H7 (cell line): ENCODE data around the gene MYBBP1A. TPM values are rescaled to one million over a fixed set of nuclear protein-coding genes. Genes with fewer than 3 reads are reported as not detected.
A peak's percentile ranks its signal among the peaks of the same experiment; 100 is the strongest.

Source experiments
- DNase-seq: peaks from one replicate; pipeline ENCODE4 v3.0.0; 2012
- H3K27me3 ChIP-seq: 2 replicates; pipeline ENCODE4 v1.6.0; 2011; ENCODE audit warnings: mild to moderate bottlenecking, low read length; ENCODE audit not compliant: control insufficient read depth, insufficient read depth
- H3K36me3 ChIP-seq: replicated peaks from 2 replicates; pipeline ENCODE4 v1.5.1; 2011; ENCODE audit warnings: low read length; ENCODE audit not compliant: control insufficient read depth, insufficient read depth
- H3K4me3 ChIP-seq: 2 replicates; pipeline ENCODE4 v1.5.1; 2011; ENCODE audit warnings: low read depth, mild to moderate bottlenecking, control low read depth, low read length, moderate library complexity; ENCODE audit not compliant: insufficient read depth
- total RNA-seq: library from RNA; depleted of rRNA; stranded (reverse); fragments of >200 nt; shearing (Covaris generic); gene quantifications from 2 replicates; pipeline ENCODE4 v1.2.3, GENCODE V29; 2014

MYBBP1A gene
- total RNA-seq, 1 experiment from 2014 or later: 149 TPM

DNA sequence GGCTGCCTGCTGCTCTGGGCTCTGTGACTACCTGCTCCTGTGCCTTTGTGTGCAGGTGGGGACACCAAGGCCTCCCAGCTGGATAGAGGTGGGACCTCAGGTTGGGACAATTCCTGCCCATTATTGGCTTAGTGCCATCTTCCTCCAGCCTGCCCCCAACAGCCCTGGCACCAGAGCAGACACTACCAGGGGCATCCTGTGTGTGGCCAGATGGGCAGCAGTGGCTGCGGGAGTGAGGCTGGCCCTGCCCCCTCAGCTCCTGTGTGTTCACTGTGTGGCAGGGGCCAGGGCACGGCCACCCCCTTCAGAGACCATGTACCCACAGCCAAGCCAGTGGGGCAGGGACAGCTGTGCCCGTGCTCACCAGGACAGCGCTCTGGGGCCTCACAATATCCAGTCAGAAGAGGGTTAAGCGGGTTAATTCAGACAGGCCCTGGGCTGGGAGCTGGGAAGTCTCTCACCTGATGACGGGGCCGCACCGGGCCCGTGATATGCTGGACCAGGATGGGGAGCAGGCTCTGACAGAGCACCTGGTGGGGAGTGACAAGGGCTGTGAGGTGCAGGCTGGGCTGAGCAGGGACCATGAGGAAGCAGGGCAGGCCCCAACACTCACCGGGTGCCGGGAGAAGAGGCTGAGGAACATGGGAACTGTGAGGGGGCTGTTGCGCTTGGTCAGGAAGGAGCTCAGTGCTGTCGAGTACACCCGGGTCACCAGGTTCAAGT lies 13.0 kb downstream of the MYBBP1A start:
- Histone ChIP-seq H3K4me3 (no peak overlapping the region), H3K27me3 (no peaks in the 10 kb centered on the region), H3K36me3 (peaks cover 32% of the 10 kb centered on the region)
- no peak for DNase-seq

DNA sequence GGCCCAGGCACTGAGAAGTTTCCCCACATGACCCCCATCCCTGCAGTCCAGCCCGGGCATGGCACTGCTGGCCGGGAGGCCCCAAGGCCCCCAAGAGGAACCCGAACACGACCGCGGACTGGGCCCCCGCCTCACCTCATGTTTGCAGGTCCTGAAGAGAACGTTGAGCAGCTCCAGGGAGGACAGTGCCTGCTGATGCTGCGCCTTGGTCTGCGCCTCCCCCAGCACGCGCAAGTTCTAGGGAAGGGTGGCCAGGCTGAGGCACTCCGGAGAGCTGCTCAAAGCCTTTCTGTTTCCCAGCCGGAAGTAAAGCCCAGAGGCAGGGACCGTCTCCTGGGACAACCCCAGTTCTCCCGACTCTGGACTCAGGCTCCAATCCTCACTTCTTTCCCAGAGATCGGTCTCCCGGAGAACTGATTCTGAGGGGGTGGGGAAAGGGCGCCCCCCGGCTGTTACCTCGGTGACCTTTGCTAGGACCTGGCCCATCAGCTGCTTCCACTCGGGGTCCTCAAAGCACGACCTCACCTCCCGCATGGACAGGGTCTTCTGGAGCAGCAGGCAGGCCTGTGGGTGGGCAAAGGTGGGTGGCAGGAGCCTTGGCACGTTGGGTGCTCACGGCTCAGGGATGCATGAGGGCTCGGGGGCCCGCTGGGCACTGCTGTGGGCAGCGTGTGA lies 13.7 kb downstream of the MYBBP1A start:
- no peak for DNase-seq
- H3K4me3 ChIP-seq: no peak overlapping the region
- H3K27me3 ChIP-seq: no peaks in the 10 kb centered on the region
- H3K36me3 ChIP-seq: peaks cover 29% of the 10 kb centered on the region

DNA sequence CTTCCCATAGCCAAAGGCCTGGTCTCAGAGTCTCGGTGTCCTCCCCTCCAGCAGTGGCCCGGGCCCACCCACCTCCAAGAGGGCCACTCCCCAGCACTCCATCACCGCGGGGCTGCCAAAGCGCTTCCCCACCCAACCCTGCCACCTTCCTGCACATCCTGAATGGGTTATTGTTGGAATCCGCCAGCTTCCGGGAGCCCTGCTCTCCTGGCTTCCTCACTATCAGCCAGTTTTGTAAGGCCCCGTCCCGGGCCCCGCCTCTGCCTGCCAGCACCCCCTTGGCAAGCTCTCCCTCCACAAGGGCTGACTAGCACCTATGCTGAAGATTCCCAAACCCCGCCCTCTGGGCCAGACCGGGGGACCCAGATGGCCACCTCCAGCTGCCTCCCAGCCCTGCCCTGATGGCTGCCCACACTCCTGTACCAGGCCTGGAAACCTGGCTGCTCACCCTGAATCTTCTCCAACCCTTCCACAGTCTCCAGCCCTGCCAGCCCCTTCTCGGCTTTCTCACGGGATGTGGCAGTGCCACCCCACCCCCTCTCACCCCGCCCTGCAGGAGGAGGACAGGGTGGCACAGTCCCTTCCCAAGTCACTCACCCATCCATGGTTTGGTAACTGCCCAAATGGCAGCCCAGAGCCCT lies 14.4 kb downstream of the MYBBP1A start:
- H3K27me3 ChIP-seq: no peaks in the 10 kb centered on the region
- H3K4me3 ChIP-seq: no peak overlapping the region
- H3K36me3 ChIP-seq: peaks cover 28% of the 10 kb centered on the region
- no peak for DNase-seq

DNA sequence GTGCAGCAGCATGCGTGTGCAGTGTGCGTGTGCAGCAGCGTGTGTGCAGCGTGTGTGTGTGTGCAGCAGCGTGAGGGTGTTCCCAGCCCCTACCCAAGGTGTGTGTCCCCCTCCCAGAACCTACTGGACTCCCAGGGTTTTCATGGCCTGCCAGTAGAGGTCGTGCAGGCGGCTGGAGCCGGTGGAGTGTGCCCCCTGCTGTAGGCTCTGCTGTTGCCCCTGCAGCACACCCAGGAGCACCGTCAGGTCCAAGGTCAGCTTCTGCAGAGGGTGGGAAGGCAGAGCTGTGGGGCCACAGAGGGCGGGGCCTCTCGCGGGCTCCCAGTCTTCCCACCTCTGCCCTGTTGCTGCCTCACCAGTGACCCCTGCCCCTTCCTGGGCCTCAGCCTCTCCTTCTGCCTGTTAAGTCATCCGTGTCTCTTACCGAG lies 14.9 kb downstream of the MYBBP1A start:
- peak; percentile 87 for DNase-seq
- no peaks in the 10 kb centered on the region for H3K27me3 ChIP-seq
- H3K36me3 ChIP-seq: peaks cover 28% of the 10 kb centered on the region
- no peak overlapping the region for H3K4me3 ChIP-seq

DNA sequence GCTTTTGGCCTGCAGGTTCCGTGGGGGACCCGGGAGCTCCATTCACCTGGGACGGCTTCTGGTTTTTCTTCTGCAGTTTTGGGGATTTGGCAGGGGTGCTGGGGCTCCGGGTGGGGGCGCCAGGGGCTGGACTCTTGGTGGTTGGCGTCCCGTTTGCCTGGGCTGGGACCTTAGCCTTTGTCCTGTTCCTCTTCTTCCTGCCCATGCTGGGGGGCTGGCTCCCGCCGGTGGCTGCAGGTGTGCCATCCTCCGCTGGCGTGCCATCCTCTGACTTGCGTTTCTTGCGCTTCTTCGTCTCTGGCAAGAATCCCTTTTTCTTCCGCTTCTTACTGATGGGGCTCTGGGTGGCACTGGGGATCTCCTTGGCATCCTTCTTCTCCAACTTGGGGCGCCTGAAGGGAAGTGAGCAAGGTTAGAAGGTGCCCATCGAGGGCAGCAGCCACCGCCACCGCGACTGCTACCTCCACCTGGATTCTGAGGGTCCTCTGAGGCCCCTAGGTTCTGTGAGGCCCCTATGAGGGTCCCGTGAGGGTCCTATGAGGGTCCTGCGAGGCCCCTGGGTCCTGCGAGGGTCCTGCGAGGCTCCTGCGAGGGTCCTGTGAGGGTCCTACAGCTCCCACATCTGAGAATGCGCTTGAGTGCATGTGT lies 15.5 kb downstream of the MYBBP1A start:
- DNase-seq: no peak
- Histone ChIP-seq H3K27me3 (no peaks in the 10 kb centered on the region), H3K36me3 (peaks cover 28% of the 10 kb centered on the region), H3K4me3 (no peak overlapping the region)

DNA sequence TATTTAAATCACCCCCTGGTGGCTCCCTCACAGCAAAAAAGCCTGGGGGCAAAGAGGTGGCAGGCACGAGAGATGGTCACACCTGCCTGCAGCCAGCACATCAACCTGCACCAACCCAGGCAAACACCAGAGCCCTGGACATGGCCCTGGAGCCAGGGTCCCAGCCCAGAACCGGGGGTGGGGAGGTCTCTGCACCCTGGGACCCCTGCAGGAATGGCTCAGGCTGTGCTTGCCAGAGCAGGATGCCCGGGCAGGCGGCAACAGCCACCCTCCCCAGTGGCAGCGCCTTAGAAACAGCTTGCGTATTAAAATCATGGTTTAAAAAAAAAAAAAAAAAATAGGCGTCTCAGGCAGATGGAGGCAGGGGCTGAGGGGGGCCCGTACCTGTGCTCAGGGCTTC lies 16.2 kb downstream of the MYBBP1A start:
- H3K4me3 ChIP-seq: no peak overlapping the region
- no peaks in the 10 kb centered on the region for H3K27me3 ChIP-seq
- peaks cover 26% of the 10 kb centered on the region for H3K36me3 ChIP-seq
- no peak for DNase-seq

DNA sequence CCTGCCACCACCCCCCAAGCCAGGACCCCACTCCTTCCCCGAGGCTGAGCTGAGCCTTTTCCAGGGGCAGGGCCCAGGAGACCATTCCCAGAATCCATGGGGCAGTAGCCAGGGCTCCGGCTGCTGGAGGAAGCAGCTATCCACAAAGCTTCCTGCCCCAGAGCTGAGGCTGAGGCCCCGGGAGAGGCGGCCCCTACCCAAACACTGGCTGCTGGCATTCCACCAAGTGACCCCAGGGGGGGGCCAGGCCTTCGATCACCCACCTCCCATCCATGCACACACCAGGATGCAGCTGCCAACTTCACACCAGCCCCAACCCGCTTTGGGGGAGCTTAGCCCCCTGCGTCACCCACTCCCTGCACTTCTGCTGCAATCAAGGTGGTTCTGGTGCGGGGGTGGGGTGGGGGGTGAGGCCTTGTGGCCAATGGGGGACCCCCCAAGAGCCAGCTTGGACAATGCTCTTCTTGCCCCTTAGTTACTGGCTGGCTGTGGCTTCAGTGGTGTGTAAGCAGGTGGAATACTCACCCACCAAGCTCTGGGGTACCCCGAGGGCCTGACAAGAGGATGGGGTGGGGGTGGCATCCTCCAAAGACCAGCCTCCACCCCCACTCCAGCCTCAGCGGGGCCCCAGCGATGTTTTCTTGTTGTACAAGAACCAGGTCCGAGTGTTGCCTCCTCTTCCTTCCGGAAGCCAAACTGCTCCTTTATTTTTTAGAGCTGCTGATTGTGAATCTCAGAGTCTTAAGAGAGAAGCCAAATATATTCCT lies 16.8 kb downstream of the MYBBP1A start:
- Histone ChIP-seq H3K36me3 (peaks cover 25% of the 10 kb centered on the region), H3K27me3 (no peaks in the 10 kb centered on the region; the same call in 1 of the 2 replicates), H3K4me3 (no peak overlapping the region)
- DNase-seq: no peak

DNA sequence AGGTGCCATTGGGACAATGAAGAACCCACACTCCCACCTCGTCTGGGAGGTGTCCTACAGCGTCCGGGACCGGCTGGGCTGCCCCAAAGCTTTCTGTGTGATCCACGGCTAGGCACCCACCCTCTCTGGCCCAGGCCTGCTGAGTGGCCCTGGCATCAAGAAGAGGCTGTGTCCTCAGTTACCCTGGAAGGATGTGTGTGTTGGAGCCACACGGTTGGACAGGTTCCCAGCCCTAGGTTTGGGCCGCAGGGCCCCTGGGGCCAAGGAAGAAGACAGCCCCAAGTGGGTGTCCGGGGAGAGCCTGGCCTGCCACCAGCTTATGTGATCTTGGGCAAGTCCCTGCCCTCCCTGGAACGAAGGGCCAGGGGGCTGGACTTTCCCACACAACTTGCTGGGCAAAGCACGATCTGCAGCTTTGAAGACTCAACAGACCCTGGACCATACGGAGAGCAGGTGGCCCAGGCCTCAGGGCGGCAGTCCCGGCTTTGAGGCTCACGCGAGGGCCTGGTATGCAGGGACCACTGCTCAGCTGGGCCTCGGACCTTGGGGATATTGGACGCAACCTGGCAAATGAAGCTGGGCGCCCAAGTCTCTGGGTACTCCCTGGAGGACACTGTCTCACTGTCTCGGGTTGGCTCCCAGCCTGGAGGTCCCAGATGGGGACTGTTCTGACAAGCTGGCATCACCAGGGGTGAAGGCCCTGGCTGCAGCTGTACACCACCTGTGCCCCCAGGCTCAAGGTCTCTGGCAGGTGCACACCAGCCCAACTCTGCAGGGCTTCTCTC lies 17.5 kb downstream of the MYBBP1A start:
- DNase-seq: no peak
- peaks cover 22% of the 10 kb centered on the region for H3K36me3 ChIP-seq
- no peak overlapping the region for H3K4me3 ChIP-seq

DNA sequence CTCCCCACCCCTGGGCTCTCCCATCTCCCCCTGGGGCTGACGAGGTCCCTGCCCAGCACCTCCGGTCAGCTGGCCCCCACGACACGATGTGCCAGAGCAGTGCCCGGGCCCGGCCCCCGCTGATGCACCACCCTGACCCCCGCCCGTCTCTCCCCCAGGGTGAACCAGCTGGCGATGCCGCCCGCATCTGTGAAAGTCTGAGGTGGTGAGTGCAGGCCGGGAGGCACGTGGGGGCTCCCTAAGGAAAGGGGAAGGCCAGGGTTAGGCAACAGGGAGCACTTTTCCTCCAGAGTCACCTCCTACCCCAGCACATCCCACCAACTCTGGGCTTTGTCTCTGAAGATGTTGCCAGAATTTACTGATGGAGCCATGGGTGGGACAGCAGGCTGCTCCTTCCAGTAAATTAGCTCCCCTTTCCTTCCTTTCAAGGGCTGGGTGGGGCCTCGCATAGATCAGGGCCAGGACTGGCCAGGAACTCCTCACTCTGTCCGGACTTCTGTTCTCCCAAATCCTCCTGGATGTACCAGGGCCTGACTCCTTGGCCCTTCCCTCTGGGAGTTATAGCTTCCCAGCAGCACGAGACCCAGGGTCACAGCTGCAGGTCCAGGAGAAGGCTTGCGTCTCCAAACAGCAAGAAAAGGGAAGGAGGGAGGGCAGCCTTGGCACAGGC lies 18.3 kb downstream of the MYBBP1A start:
- Histone ChIP-seq H3K36me3 (peaks cover 16% of the 10 kb centered on the region), H3K27me3 (no peaks in the 10 kb centered on the region; the same call in 1 of the 2 replicates), H3K4me3 (peak overlapping the region; percentile 35; the same call in 1 of the 2 replicates)
- DNase-seq: peak; percentile 87

More for the DNA sequence above, 17.5 kb downstream of the MYBBP1A start:
- H3K27me3 ChIP-seq: no peaks in the 10 kb centered on the region; the same call in 1 of the 2 replicates

DNA sequence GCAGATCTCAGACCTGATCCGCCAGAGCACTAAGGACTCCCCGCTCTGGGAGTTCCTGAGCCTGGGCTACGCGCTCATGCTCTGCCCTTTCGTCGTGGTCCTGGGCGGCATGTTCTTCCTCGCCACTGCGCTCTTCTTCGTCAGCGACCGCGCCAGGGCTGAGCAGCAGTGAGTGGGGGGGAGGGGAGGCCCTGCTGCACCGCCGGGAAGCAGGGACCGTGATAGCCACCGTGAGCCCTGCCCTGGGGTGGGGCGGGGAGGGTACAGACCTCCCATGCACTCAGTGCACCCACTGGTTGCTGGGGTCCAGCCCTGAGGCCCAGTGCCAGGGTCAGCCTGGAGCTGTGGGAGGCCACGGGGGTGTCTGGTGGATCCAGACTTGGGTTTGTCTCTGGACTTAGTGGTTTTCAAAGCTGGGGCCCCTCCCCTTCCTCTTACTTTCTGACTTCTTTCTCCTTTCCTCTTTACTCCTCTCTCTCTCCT lies 18.9 kb downstream of the MYBBP1A start:
- peak; percentile 92 for DNase-seq
- peaks cover 14% of the 10 kb centered on the region for H3K36me3 ChIP-seq
- no peaks in the 10 kb centered on the region; the same call in 1 of the 2 replicates for H3K27me3 ChIP-seq
- peak overlapping the region; percentile 35 for H3K4me3 ChIP-seq

DNA sequence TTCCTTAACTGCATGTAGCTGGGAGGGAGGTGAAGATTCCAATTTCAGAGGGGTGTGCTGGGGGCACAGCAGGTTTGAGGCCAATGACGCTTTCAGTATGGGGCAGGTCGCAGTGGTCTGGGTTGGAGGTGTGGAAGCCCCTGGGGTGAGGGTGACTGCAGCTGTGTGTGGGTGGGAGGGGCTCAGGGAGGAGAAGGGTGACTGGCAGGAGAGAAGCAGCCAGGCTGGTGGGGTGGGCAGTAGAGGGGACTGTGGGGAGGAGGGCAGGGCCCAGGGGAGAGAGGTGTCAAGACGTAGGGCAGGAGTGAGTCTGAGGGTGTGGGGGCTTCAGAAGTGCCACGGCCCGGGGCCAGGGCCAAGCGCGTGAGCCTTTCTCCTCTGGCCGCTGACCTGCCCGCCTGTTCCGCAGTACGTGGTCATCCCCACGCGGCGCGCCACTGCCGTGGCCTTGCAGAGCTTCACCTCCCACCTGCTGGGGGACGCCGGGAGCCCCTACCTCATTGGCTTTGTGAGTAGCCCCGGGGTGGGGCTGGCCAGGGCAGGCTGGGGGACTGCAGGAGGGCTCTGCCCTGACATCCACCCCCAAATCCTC lies 19.4 kb downstream of the MYBBP1A start:
- Histone ChIP-seq H3K4me3 (peak overlapping the region; percentile 35; the same call in 1 of the 2 replicates), H3K36me3 (peaks cover 14% of the 10 kb centered on the region), H3K27me3 (peaks cover 3% of the 10 kb centered on the region; the same call in 1 of the 2 replicates)
- peak; percentile 82 for DNase-seq

DNA sequence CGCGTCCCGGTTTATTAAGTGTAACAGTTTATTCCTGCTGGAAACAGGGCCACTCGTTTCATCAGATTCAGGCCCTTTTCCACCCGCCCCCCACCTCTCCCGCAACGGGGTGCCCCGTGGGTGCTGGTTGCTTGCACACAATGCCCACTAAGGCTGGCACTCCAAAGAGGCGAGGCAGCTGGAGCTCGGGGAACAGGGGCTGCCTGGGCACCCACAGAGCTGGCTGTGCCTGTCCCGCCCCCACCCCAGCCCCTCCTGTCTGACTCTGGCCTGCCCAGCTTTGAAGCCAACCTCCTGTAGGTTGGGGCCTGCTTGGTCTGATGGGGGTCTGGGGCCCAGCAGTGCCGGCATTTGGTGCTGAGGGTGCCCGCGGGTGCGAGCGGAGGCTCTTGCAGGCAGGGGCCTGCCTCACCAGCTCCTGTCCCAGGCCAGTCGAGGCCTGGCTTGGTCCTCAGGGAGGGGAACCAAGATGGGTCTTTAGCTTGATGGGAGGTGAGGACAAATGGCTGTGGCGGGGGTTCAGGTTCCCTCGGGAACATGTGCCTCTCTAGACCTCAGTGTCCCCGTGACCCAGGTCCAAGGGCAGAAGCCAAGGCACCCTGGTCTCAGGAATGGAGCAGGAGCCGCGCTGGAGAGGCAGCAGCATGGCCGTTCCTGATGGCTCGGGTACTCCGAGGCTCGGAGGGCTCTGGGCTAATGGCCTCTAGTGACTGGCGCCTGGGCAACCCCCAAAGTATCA lies 20.1 kb downstream of the MYBBP1A start:
- no peak for DNase-seq
- Histone ChIP-seq H3K4me3 (no peak overlapping the region), H3K36me3 (peaks cover 10% of the 10 kb centered on the region)

More for the DNA sequence above, 20.1 kb downstream of the MYBBP1A start:
- peaks cover 3% of the 10 kb centered on the region; the same call in 1 of the 2 replicates for H3K27me3 ChIP-seq
